Measurements from ENCODE around the gene LTBP1.
"Not testable (repeated sequence)": the region's sequence is repeated elsewhere in the genome, so short reads cannot be mapped to it uniquely, and the experiment has no call there.

LTBP1 gene

GRCh38 chr2:33404321-33404720 is 457.6 kb downstream of the LTBP1 start:
- DNase-seq: no peak

- DNase-seq: no peak
Measured at GRCh38 chr2:33406622-33407021, 459.9 kb downstream of the LTBP1 start.

- no peak for DNase-seq
Measured at GRCh38 chr2:33408109-33408508, 461.4 kb downstream of the LTBP1 start.

- no peak for DNase-seq
Measured at GRCh38 chr2:33409417-33409955, 462.7 kb downstream of the LTBP1 start.

GRCh38 chr2:33411765-33412164 is 465.0 kb downstream of the LTBP1 start:
- no peak for DNase-seq

GRCh38 chr2:33412920-33413319 is 466.2 kb downstream of the LTBP1 start:
- DNase-seq: peak; percentile 70

GRCh38 chr2:33419581-33420200 is 472.9 kb downstream of the LTBP1 start:
- no peak for DNase-seq

- no peak for DNase-seq
Measured at GRCh38 chr2:33420726-33421125, 474.0 kb downstream of the LTBP1 start.

- DNase-seq: no peak
Measured at GRCh38 chr2:33421820-33422219, 475.1 kb downstream of the LTBP1 start.

- no peak for DNase-seq
Measured at GRCh38 chr2:33425161-33425560, 478.4 kb downstream of the LTBP1 start.

- no peak for DNase-seq
Measured at GRCh38 chr2:33425586-33426031, 478.9 kb downstream of the LTBP1 start.

GRCh38 chr2:33426666-33427231 is 480.0 kb downstream of the LTBP1 start:
- no peak for DNase-seq

- DNase-seq: no peak
Measured at GRCh38 chr2:33430077-33430476, 483.3 kb downstream of the LTBP1 start.

GRCh38 chr2:33430856-33431255 is 484.1 kb downstream of the LTBP1 start:
- no peak for DNase-seq

- DNase-seq: no peak
Measured at GRCh38 chr2:33432871-33433270, 486.1 kb downstream of the LTBP1 start.

- DNase-seq: no peak
Measured at GRCh38 chr2:33433279-33434235, 486.8 kb downstream of the LTBP1 start.

GRCh38 chr2:33435518-33435917 is 488.8 kb downstream of the LTBP1 start:
- DNase-seq: no peak

GRCh38 chr2:33436083-33436482 is 489.3 kb downstream of the LTBP1 start:
- DNase-seq: no peak

- DNase-seq: peak; percentile 88
Measured at GRCh38 chr2:33437297-33437696, 490.5 kb downstream of the LTBP1 start.

GRCh38 chr2:33437815-33438214 is 491.1 kb downstream of the LTBP1 start:
- no peak for DNase-seq

GRCh38 chr2:33441235-33441810 is 494.6 kb downstream of the LTBP1 start:
- DNase-seq: peak; percentile 88

GRCh38 chr2:33442052-33442451 is 495.3 kb downstream of the LTBP1 start:
- DNase-seq: not testable (repeated sequence)

GRCh38 chr2:33442528-33443079 is 495.9 kb downstream of the LTBP1 start:
- DNase-seq: no peak
